Panc1 (cell line): ENCODE results near the gene UBE2L3.

Experiments
- POLR2AphosphoS5 ChIP-seq: IDR thresholded peaks from 2 replicates; pipeline ENCODE4 v1.6.1; 2012; ENCODE audit warnings: mild to moderate bottlenecking, low read depth, low read length, moderate library complexity
- SIN3A ChIP-seq: IDR thresholded peaks from 2 replicates; pipeline ENCODE4 v1.6.1; 2012; ENCODE audit warnings: low read depth, mild to moderate bottlenecking, low read length, moderate library complexity, borderline replicate concordance; ENCODE audit not compliant: insufficient read depth
- TF ChIP-seq, protein P1 (sequence below): fragments of 450-650 bp; IDR thresholded peaks from 2 replicates; pipeline ENCODE4 v1.5.1; 2017; ENCODE audit warnings: mild to moderate bottlenecking
- TF ChIP-seq, protein P2 (sequence below), 2 experiments: IDR thresholded peaks; 2 replicates each; pipeline ENCODE4 v1.6.1; 2011 to 2012; ENCODE audit warnings: low read depth in 2 of 2, control low read depth in 1 of 2, low read length in 1 of 2, mild to moderate bottlenecking in 1 of 2, moderate library complexity in 1 of 2; ENCODE audit not compliant: insufficient read depth in 1 of 2

DNA sequence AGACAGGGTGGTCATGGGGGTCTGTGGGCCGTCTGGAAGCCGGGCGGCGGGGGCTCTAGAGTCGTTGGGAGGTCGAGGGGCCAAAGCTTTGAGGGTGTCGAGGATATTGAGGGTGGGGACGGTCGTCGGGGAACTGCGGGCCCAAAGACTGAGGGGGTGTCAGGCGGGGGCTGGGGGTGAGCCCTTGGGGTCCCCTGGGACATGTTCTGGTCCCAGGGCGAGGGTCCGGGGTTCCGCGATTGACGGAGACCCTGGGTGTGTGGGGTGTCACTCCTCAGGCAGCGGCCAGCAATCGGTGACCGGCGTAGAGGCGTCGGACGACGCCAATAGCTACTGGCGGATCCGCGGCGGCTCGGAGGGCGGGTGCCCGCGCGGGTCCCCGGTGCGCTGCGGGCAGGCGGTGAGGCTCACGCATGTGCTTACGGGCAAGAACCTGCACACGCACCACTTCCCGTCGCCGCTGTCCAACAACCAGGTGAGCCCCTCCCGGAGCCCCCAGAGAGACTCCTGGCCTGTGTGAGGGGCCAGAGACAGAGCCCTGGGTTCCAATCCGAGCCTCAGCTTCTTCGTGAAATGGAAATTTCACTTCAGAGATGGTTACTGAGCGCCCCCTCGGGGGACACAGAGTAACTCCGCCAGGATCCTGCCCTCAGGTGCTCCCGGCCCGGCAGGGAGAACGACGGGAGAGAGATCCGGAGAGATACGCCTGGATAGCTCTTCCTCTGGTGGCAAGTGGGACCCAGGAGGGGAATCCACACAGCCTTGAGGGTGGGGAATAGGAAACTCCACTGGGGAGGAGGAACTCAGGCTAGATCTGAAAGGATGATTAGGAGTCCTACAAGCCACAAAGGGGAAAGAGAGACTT lies 75.3 kb downstream of the UBE2L3 start:
- TF ChIP-seq, protein P1, sequence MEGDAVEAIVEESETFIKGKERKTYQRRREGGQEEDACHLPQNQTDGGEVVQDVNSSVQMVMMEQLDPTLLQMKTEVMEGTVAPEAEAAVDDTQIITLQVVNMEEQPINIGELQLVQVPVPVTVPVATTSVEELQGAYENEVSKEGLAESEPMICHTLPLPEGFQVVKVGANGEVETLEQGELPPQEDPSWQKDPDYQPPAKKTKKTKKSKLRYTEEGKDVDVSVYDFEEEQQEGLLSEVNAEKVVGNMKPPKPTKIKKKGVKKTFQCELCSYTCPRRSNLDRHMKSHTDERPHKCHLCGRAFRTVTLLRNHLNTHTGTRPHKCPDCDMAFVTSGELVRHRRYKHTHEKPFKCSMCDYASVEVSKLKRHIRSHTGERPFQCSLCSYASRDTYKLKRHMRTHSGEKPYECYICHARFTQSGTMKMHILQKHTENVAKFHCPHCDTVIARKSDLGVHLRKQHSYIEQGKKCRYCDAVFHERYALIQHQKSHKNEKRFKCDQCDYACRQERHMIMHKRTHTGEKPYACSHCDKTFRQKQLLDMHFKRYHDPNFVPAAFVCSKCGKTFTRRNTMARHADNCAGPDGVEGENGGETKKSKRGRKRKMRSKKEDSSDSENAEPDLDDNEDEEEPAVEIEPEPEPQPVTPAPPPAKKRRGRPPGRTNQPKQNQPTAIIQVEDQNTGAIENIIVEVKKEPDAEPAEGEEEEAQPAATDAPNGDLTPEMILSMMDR = peak; percentile 79
- TF ChIP-seq, protein P2, sequence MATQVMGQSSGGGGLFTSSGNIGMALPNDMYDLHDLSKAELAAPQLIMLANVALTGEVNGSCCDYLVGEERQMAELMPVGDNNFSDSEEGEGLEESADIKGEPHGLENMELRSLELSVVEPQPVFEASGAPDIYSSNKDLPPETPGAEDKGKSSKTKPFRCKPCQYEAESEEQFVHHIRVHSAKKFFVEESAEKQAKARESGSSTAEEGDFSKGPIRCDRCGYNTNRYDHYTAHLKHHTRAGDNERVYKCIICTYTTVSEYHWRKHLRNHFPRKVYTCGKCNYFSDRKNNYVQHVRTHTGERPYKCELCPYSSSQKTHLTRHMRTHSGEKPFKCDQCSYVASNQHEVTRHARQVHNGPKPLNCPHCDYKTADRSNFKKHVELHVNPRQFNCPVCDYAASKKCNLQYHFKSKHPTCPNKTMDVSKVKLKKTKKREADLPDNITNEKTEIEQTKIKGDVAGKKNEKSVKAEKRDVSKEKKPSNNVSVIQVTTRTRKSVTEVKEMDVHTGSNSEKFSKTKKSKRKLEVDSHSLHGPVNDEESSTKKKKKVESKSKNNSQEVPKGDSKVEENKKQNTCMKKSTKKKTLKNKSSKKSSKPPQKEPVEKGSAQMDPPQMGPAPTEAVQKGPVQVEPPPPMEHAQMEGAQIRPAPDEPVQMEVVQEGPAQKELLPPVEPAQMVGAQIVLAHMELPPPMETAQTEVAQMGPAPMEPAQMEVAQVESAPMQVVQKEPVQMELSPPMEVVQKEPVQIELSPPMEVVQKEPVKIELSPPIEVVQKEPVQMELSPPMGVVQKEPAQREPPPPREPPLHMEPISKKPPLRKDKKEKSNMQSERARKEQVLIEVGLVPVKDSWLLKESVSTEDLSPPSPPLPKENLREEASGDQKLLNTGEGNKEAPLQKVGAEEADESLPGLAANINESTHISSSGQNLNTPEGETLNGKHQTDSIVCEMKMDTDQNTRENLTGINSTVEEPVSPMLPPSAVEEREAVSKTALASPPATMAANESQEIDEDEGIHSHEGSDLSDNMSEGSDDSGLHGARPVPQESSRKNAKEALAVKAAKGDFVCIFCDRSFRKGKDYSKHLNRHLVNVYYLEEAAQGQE (IDR thresholded peaks at IDR 0.05; ENCODE audit: insufficient read depth in 1 of 2, low read depth in 2 of 2, low read length in 1 of 2) = no peak
- TF ChIP-seq SIN3A (no peak), POLR2AphosphoS5 (no peak)
